K562 (cell line): ENCODE results near the gene GAL. TPM values are rescaled to one million over a fixed set of nuclear protein-coding genes. Genes with fewer than 3 reads are reported as not detected.

ENCODE experiments used
- ATAC-seq: fragments of 200-7000 bp; cut with Tn5 transposase; 3 replicates; pipeline ENCODE4 v1.9.1; 2020; ENCODE audit warnings: moderate library complexity
- BruUV-seq: library from RNA; stranded (reverse); fragments of 400-500 nt; replicated peaks from 2 replicates; lab custom pipeline; 2021; lab: Mats Ljungman, UMichigan
- CTCF ChIA-PET: fragments of 300-600 bp; formaldehyde crosslinking; extraction: SDS; loops from one replicate; lab custom pipeline; 2021; ENCODE audit warnings: low intra/inter-chr PET ratio; lab: Yijun Ruan, JAX
- POLR2A ChIA-PET: fragments of 300-600, 350-650 bp; sonication (Branson Sonifier 250); formaldehyde crosslinking; extraction: SDS; loops from one replicate; lab custom pipeline; 2021; ENCODE audit warnings: antibody characterized with exemption, inconsistent platforms; lab: Yijun Ruan, JAX
- DNase-seq, 4 experiments: peaks; one replicate each; pipeline versions ENCODE4 v3.0.0 to v3.0.0-alpha.2; 2011 to 2018; ENCODE audit warnings: low spot score in 3 of 4, mixed read lengths in 3 of 4; ENCODE audit errors: extremely low read depth in 1 of 4
- FAIRE-seq: peaks from 2 replicates; lab custom pipeline; 2011; peaks lifted over from hg19 to GRCh38; lab: Jason Lieb, UNC
- H2AFZ ChIP-seq: 2 replicates; pipeline ENCODE4 v1.6.0; 2011; ENCODE audit warnings: low read depth, low read length, control low read depth, inconsistent platforms
- H3K27ac ChIP-seq: fragments of 200-600 bp; 3 replicates; pipeline ENCODE4 v1.8.0; 2011; ENCODE audit warnings: low read depth, mild to moderate bottlenecking, control low read depth, inconsistent platforms, low read length, moderate library complexity, mixed read lengths; ENCODE audit errors: extremely low read depth
- H3K27me3 ChIP-seq, 2 experiments: fragments of 300-600 bp in 1 of 2; 2 replicates in 1 of 2; 3 replicates in 1 of 2; pipeline versions ENCODE4 v1.6.0 to v1.8.0; 2011; ENCODE audit warnings: inconsistent platforms in 2 of 2, low read length in 2 of 2, mild to moderate bottlenecking in 1 of 2, mixed read lengths in 1 of 2, moderate library complexity in 1 of 2; ENCODE audit not compliant: control insufficient read depth in 2 of 2, insufficient read depth in 2 of 2
- H3K36me3 ChIP-seq: fragments of 300-600 bp; 3 replicates; pipeline ENCODE4 v1.8.0; 2011; ENCODE audit warnings: mild to moderate bottlenecking, low read length, inconsistent platforms; ENCODE audit not compliant: control insufficient read depth, insufficient read depth
- H3K4me1 ChIP-seq, 2 experiments: fragments of 200-600 bp in 1 of 2; replicated peaks in 1 of 2; 2 replicates in 1 of 2; 3 replicates in 1 of 2; pipeline versions ENCODE4 v1.5.1 to v1.8.0; 2011; ENCODE audit warnings: inconsistent platforms in 2 of 2, low read length in 2 of 2, mild to moderate bottlenecking in 1 of 2, mixed read lengths in 1 of 2, moderate library complexity in 1 of 2; ENCODE audit not compliant: control insufficient read depth in 2 of 2, insufficient read depth in 2 of 2
- H3K4me2 ChIP-seq: 2 replicates; pipeline ENCODE4 v1.6.1; 2011; ENCODE audit warnings: low read length, control low read depth, inconsistent platforms, mixed read lengths; ENCODE audit not compliant: insufficient read depth
- H3K4me3 ChIP-seq: fragments of 200-600 bp; sonication (generic), shearing (Covaris generic); 2 replicates; pipeline ENCODE4 v1.5.1; 2016; ENCODE audit warnings: control low read depth, inconsistent platforms
- H3K79me2 ChIP-seq: fragments of 200-600 bp; 3 replicates; pipeline ENCODE4 v1.8.0; 2011; ENCODE audit warnings: low read length, inconsistent platforms; ENCODE audit not compliant: control insufficient read depth, insufficient read depth
- H3K9ac ChIP-seq, 2 experiments: 2 replicates each; pipeline versions ENCODE4 v1.6.0 to v1.6.1; 2011; ENCODE audit warnings: low read depth in 2 of 2, low read length in 2 of 2, control low read depth in 1 of 2, inconsistent platforms in 1 of 2, mild to moderate bottlenecking in 1 of 2, mixed read lengths in 1 of 2; ENCODE audit not compliant: insufficient read depth in 1 of 2
- H3K9me1 ChIP-seq: one replicate; pipeline ENCODE4 v1.6.0; 2011; ENCODE audit warnings: inconsistent platforms, mild to moderate bottlenecking, low read length, moderate library complexity; ENCODE audit not compliant: control insufficient read depth, insufficient read depth
- H3K9me3 ChIP-seq: replicated peaks from 2 replicates; pipeline ENCODE4 v1.5.1; 2011; ENCODE audit warnings: low read depth, low read length, inconsistent platforms; ENCODE audit not compliant: control insufficient read depth, insufficient read depth
- H4K20me1 ChIP-seq: replicated peaks from 2 replicates; pipeline ENCODE4 v1.6.1; 2011; ENCODE audit warnings: low read length, inconsistent platforms, mixed read lengths; ENCODE audit not compliant: control insufficient read depth, insufficient read depth
- GATA2 ChIP-seq: sonication (generic); formaldehyde crosslinking; IDR thresholded peaks from 2 replicates; pipeline ENCODE4 v1.4.0; 2020; ENCODE audit warnings: mild to moderate bottlenecking, missing genetic modification reagents
- L3MBTL2 ChIP-seq: fragments of 450-650 bp; IDR thresholded peaks from 2 replicates; pipeline ENCODE4 v1.6.1; 2016; ENCODE audit warnings: mild to moderate bottlenecking, moderate library complexity
- NEUROD1 ChIP-seq: fragments of 150-350 bp; IDR thresholded peaks from 2 replicates; pipeline ENCODE4 v1.6.1; 2014; ENCODE audit warnings: borderline replicate concordance, low read length, low read depth; ENCODE audit not compliant: partially characterized antibody
- TRIM28 ChIP-seq: fragments of 450-650 bp; IDR thresholded peaks from 2 replicates; pipeline ENCODE4 v1.6.1; 2017
- ZBTB33 ChIP-seq: sonication (generic); formaldehyde crosslinking; IDR thresholded peaks from 2 replicates; pipeline ENCODE4 v1.8.1; 2023; ENCODE audit warnings: mild to moderate bottlenecking, missing genetic modification reagents
- ZNF212 ChIP-seq: fragments of 450-650 bp; formaldehyde crosslinking; IDR thresholded peaks from 2 replicates; pipeline ENCODE4 v1.4.0; 2020; ENCODE audit warnings: mild to moderate bottlenecking
- WGBS: fragments of 100-300 bp; shearing (Covaris generic); methylation state at CpG from one replicate; pipeline ENCODE4 v1.1.6; 2016; ENCODE audit warnings: low coverage, mixed read lengths; ENCODE audit not compliant: insufficient coverage; ENCODE audit errors: missing lambda C conversion rate; 5-methylcytosine and 5-hydroxymethylcytosine counted together
- in situ Hi-C: fragments of 300-500 bp; cut with MboI; formaldehyde crosslinking; loops from 4 replicates; pipeline ENCODE4 v1.15.0; 2018; ENCODE audit warnings: inconsistent platforms, mixed read lengths
- intact Hi-C: fragments of 100-400 bp; cut with micrococcal nuclease; formaldehyde crosslinking; loops from 2 replicates; pipeline ENCODE4 v1.14.2; 2022
- polyA plus RNA-seq, 8 experiments: library from polyadenylated mRNA; depleted of rRNA in 4 of 8; stranded (reverse) in 5 of 8; unstranded in 3 of 8; fragments of >200 nt; fragmentation: Nextera tagmentation in 2 of 8; fragmentation: Illumina TruSeq in 1 of 8; extraction: Ambion mirVana in 2 of 8; extraction: Trizol in 1 of 8; gene quantifications; 2 replicates each; pipeline versions ENCODE4 v1.2.1 to v1.2.3, GENCODE V29; 2011 to 2014; ENCODE audit warnings: inconsistent platforms in 1 of 8, missing spikeins in 1 of 8
- total RNA-seq, 7 experiments: library from RNA; depleted of rRNA in 6 of 7; stranded (reverse); fragments of >200 nt in 6 of 7; fragmentation: Illumina TruSeq in 2 of 7; extraction: Trizol in 2 of 7; gene quantifications; 2 replicates each; pipeline versions ENCODE4 v1.2.1 to v1.2.3, GENCODE V29; 2011 to 2021; ENCODE audit warnings: low replicate concordance in 1 of 7
- TF ChIP-seq, protein P1 (sequence below): sonication (generic); formaldehyde crosslinking; IDR thresholded peaks from 2 replicates; pipeline ENCODE4 v1.8.1; 2022; ENCODE audit warnings: missing genetic modification reagents
- TF ChIP-seq, protein P2 (sequence below): fragments of 450-650 bp; IDR thresholded peaks from 2 replicates; pipeline ENCODE4 v1.6.1; 2016; ENCODE audit warnings: mild to moderate bottlenecking, moderate library complexity

Gene GAL
- total and polyA plus RNA-seq, 9 of the 15 experiments (the other 6 are each of a cell fraction or from before 2014, with no cell fraction given) = 10.6 to 119 (median 36.3) TPM

- Histone ChIP-seq H3K27ac (no peak overlapping the region), H3K4me2 (no peak overlapping the region), H3K79me2 (no peaks in the 10 kb centered on the region), H4K20me1 (no peaks in the 10 kb centered on the region), H3K4me1 (no peaks in the 10 kb centered on the region), H3K36me3 (no peaks in the 10 kb centered on the region), H2AFZ (no peak overlapping the region), H3K9me1 (no peaks in the 10 kb centered on the region), H3K9me3 (no peaks in the 10 kb centered on the region), H3K9ac (no peak overlapping the region), H3K4me3 (no peak overlapping the region), H3K27me3 (peaks cover 4% of the 10 kb centered on the region in 2 experiments; a peak in 2 of 5 replicates)
- CTCF ChIA-PET = no interaction called here
- FAIRE-seq = peak; percentile 6
- 10% methylated on average over 4 of the region's 4 CpGs for WGBS
- ATAC-seq = peak; percentile 59; the same call in 2 of the 3 replicates
- POLR2A ChIA-PET = interaction anchor here (0.5 to 1.8 kb wide), 3 partner anchors 10 to 271 kb away, joined by 3 to 5 read pairs (median 5); no protein-coding TSS in a partner anchor
- intact Hi-C loops = no loop called here
- DNase-seq = peak in 1 of 4 experiments; percentile 20
- in situ Hi-C loops = no loop called here
- BruUV-seq = no TSS peak
- TF ChIP-seq TRIM28 (no peak), ZBTB33 (CRISPR knock-in tag) (no peak), L3MBTL2 (0 out of 2 replicates have a peak, but pooled peaks have one; percentile 13), NEUROD1 (no peak), ZNF212 (CRISPR knock-in tag) (no peak), GATA2 (CRISPR knock-in tag) (no peak)
- TF ChIP-seq, protein P1, sequence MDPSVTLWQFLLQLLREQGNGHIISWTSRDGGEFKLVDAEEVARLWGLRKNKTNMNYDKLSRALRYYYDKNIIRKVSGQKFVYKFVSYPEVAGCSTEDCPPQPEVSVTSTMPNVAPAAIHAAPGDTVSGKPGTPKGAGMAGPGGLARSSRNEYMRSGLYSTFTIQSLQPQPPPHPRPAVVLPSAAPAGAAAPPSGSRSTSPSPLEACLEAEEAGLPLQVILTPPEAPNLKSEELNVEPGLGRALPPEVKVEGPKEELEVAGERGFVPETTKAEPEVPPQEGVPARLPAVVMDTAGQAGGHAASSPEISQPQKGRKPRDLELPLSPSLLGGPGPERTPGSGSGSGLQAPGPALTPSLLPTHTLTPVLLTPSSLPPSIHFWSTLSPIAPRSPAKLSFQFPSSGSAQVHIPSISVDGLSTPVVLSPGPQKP (CRISPR knock-in tag) = no peak
- TF ChIP-seq, protein P2, sequence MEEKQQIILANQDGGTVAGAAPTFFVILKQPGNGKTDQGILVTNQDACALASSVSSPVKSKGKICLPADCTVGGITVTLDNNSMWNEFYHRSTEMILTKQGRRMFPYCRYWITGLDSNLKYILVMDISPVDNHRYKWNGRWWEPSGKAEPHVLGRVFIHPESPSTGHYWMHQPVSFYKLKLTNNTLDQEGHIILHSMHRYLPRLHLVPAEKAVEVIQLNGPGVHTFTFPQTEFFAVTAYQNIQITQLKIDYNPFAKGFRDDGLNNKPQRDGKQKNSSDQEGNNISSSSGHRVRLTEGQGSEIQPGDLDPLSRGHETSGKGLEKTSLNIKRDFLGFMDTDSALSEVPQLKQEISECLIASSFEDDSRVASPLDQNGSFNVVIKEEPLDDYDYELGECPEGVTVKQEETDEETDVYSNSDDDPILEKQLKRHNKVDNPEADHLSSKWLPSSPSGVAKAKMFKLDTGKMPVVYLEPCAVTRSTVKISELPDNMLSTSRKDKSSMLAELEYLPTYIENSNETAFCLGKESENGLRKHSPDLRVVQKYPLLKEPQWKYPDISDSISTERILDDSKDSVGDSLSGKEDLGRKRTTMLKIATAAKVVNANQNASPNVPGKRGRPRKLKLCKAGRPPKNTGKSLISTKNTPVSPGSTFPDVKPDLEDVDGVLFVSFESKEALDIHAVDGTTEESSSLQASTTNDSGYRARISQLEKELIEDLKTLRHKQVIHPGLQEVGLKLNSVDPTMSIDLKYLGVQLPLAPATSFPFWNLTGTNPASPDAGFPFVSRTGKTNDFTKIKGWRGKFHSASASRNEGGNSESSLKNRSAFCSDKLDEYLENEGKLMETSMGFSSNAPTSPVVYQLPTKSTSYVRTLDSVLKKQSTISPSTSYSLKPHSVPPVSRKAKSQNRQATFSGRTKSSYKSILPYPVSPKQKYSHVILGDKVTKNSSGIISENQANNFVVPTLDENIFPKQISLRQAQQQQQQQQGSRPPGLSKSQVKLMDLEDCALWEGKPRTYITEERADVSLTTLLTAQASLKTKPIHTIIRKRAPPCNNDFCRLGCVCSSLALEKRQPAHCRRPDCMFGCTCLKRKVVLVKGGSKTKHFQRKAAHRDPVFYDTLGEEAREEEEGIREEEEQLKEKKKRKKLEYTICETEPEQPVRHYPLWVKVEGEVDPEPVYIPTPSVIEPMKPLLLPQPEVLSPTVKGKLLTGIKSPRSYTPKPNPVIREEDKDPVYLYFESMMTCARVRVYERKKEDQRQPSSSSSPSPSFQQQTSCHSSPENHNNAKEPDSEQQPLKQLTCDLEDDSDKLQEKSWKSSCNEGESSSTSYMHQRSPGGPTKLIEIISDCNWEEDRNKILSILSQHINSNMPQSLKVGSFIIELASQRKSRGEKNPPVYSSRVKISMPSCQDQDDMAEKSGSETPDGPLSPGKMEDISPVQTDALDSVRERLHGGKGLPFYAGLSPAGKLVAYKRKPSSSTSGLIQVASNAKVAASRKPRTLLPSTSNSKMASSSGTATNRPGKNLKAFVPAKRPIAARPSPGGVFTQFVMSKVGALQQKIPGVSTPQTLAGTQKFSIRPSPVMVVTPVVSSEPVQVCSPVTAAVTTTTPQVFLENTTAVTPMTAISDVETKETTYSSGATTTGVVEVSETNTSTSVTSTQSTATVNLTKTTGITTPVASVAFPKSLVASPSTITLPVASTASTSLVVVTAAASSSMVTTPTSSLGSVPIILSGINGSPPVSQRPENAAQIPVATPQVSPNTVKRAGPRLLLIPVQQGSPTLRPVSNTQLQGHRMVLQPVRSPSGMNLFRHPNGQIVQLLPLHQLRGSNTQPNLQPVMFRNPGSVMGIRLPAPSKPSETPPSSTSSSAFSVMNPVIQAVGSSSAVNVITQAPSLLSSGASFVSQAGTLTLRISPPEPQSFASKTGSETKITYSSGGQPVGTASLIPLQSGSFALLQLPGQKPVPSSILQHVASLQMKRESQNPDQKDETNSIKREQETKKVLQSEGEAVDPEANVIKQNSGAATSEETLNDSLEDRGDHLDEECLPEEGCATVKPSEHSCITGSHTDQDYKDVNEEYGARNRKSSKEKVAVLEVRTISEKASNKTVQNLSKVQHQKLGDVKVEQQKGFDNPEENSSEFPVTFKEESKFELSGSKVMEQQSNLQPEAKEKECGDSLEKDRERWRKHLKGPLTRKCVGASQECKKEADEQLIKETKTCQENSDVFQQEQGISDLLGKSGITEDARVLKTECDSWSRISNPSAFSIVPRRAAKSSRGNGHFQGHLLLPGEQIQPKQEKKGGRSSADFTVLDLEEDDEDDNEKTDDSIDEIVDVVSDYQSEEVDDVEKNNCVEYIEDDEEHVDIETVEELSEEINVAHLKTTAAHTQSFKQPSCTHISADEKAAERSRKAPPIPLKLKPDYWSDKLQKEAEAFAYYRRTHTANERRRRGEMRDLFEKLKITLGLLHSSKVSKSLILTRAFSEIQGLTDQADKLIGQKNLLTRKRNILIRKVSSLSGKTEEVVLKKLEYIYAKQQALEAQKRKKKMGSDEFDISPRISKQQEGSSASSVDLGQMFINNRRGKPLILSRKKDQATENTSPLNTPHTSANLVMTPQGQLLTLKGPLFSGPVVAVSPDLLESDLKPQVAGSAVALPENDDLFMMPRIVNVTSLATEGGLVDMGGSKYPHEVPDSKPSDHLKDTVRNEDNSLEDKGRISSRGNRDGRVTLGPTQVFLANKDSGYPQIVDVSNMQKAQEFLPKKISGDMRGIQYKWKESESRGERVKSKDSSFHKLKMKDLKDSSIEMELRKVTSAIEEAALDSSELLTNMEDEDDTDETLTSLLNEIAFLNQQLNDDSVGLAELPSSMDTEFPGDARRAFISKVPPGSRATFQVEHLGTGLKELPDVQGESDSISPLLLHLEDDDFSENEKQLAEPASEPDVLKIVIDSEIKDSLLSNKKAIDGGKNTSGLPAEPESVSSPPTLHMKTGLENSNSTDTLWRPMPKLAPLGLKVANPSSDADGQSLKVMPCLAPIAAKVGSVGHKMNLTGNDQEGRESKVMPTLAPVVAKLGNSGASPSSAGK = peak; percentile 17; the same call in 1 of the 2 replicates
Measured at GRCh38 chr11:68724293-68724692, 39.9 kb downstream of the GAL start.
